Mesodermal cell (in vitro differentiated cells): ENCODE data around the gene GARNL3.
A peak's percentile ranks its signal among the peaks of the same experiment; 100 is the strongest.

Source experiments
- H3K27ac ChIP-seq: 2 replicates; pipeline ENCODE4 v1.7.0; 2013; ENCODE audit warnings: mild to moderate bottlenecking, low read depth, low read length, moderate library complexity; ENCODE audit not compliant: severe bottlenecking
- H3K36me3 ChIP-seq: 2 replicates; pipeline ENCODE4 v1.7.1; 2013; ENCODE audit warnings: mild to moderate bottlenecking, low read length, moderate library complexity; ENCODE audit not compliant: control insufficient read depth, insufficient read depth
- H3K4me1 ChIP-seq: one replicate; pipeline ENCODE4 v1.7.1; 2013; ENCODE audit warnings: mild to moderate bottlenecking, low read length; ENCODE audit not compliant: insufficient read depth, control insufficient read depth, poor library complexity, severe bottlenecking
- H3K4me3 ChIP-seq: 2 replicates; pipeline ENCODE4 v1.7.0; 2013; ENCODE audit warnings: low read length, control low read depth, mild to moderate bottlenecking; ENCODE audit not compliant: insufficient read depth, poor library complexity, severe bottlenecking; ENCODE audit errors: extremely low read depth
- H3K9me3 ChIP-seq: 2 replicates; pipeline ENCODE4 v1.7.1; 2013; ENCODE audit warnings: mild to moderate bottlenecking, low read length, moderate library complexity; ENCODE audit not compliant: control insufficient read depth
- WGBS, 2 experiments: methylation state at CpG; one replicate each; pipeline ENCODE4 v1.1.5; 2013; ENCODE audit warnings: missing lambda C conversion rate in 2 of 2; ENCODE audit not compliant: insufficient coverage in 2 of 2; 5-methylcytosine and 5-hydroxymethylcytosine counted together

GARNL3 gene

GRCh38 chr9:127336086-127336485 lies 71.5 kb downstream of the GARNL3 start:
- Histone ChIP-seq H3K4me3 (no peak overlapping the region), H3K4me1 (peaks cover 28% of the 10 kb centered on the region), H3K27ac (peak overlapping the region; percentile 82), H3K9me3 (no peaks in the 10 kb centered on the region), H3K36me3 (no peaks in the 10 kb centered on the region)
- WGBS, 2 experiments = 100% methylated on average over 5 of the region's 5 CpGs

- WGBS, 2 experiments = 73% methylated on average over 2 of the region's 3 CpGs; no CpG with 5 or more reads in 1 of the 2 experiments
- Histone ChIP-seq H3K4me1 (peaks cover 28% of the 10 kb centered on the region), H3K9me3 (no peaks in the 10 kb centered on the region), H3K4me3 (no peak overlapping the region), H3K36me3 (no peaks in the 10 kb centered on the region), H3K27ac (peak overlapping the region; percentile 82)
Observed at GRCh38 chr9:127336506-127337352, 72.2 kb downstream of the GARNL3 start.

- no peaks in the 10 kb centered on the region for H3K9me3 ChIP-seq
- peaks cover 23% of the 10 kb centered on the region for H3K4me1 ChIP-seq
- 86 to 100% methylated on average over 2 of the region's 2 CpGs for WGBS, 2 experiments
- H3K4me3 ChIP-seq = no peak overlapping the region
- H3K27ac ChIP-seq = no peak overlapping the region
- no peaks in the 10 kb centered on the region for H3K36me3 ChIP-seq
Observed at GRCh38 chr9:127340721-127341120, 76.1 kb downstream of the GARNL3 start.

GRCh38 chr9:127341152-127341551 lies 76.6 kb downstream of the GARNL3 start:
- WGBS, 2 experiments = 85 to 97% methylated on average over 3 of the region's 3 CpGs
- Histone ChIP-seq H3K27ac (no peak overlapping the region), H3K4me1 (peaks cover 19% of the 10 kb centered on the region), H3K36me3 (no peaks in the 10 kb centered on the region), H3K4me3 (no peak overlapping the region), H3K9me3 (no peaks in the 10 kb centered on the region)

- H3K27ac ChIP-seq = no peak overlapping the region
- peaks cover 4% of the 10 kb centered on the region for H3K4me1 ChIP-seq
- H3K36me3 ChIP-seq = no peaks in the 10 kb centered on the region
- no peak overlapping the region for H3K4me3 ChIP-seq
- WGBS, 2 experiments = 93 to 100% methylated on average over 5 to 7 of the region's 7 CpGs
- H3K9me3 ChIP-seq = no peaks in the 10 kb centered on the region
Observed at GRCh38 chr9:127344368-127345000, 79.9 kb downstream of the GARNL3 start.

- no peaks in the 10 kb centered on the region for H3K9me3 ChIP-seq
- no peak overlapping the region for H3K27ac ChIP-seq
- H3K36me3 ChIP-seq = no peaks in the 10 kb centered on the region
- H3K4me3 ChIP-seq = no peak overlapping the region
- 81 to 100% methylated on average over 2 to 3 of the region's 3 CpGs for WGBS, 2 experiments
- peaks cover 4% of the 10 kb centered on the region for H3K4me1 ChIP-seq
Observed at GRCh38 chr9:127345566-127345965, 81.0 kb downstream of the GARNL3 start.

GRCh38 chr9:127346584-127346983 lies 82.0 kb downstream of the GARNL3 start:
- WGBS, 2 experiments = 85 to 87% methylated on average over 6 of the region's 6 CpGs
- Histone ChIP-seq H3K4me1 (peaks cover 4% of the 10 kb centered on the region), H3K4me3 (no peak overlapping the region), H3K36me3 (no peaks in the 10 kb centered on the region), H3K27ac (no peak overlapping the region), H3K9me3 (no peaks in the 10 kb centered on the region)

- H3K4me3 ChIP-seq = no peak overlapping the region
- no peaks in the 10 kb centered on the region for H3K9me3 ChIP-seq
- peaks cover 4% of the 10 kb centered on the region for H3K4me1 ChIP-seq
- no peaks in the 10 kb centered on the region for H3K36me3 ChIP-seq
- 83 to 95% methylated on average over 2 to 4 of the region's 8 CpGs for WGBS, 2 experiments
- H3K27ac ChIP-seq = no peak overlapping the region
Observed at GRCh38 chr9:127347831-127348776, 83.5 kb downstream of the GARNL3 start.

GRCh38 chr9:127349483-127350113 lies 85.0 kb downstream of the GARNL3 start:
- 89 to 92% methylated on average over 5 to 12 of the region's 12 CpGs for WGBS, 2 experiments
- H3K4me3 ChIP-seq = no peak overlapping the region
- peaks cover 4% of the 10 kb centered on the region for H3K4me1 ChIP-seq
- no peaks in the 10 kb centered on the region for H3K9me3 ChIP-seq
- no peak overlapping the region for H3K27ac ChIP-seq
- no peaks in the 10 kb centered on the region for H3K36me3 ChIP-seq
